Vagina (tissue), 2 donors: Measurements from ENCODE around the gene GIPC3. TPM values are rescaled to one million over a fixed set of nuclear protein-coding genes. Genes with fewer than 3 reads are reported as not detected.

ENCODE experiments used
- DNase-seq, 2 donors: peaks; one replicate each; pipeline ENCODE4 v3.0.0-alpha.2; 2017; ENCODE audit errors: extremely low spot score in 2 of 2
- H3K27ac ChIP-seq: fragments of 200-600 bp; sonication (generic); one replicate; pipeline ENCODE4 v1.5.1; 2019
- H3K27me3 ChIP-seq: fragments of 200-600 bp; sonication (generic); one replicate; pipeline ENCODE4 v1.5.1; 2019
- H3K36me3 ChIP-seq, 2 donors: fragments of 200-600 bp; sonication (generic); one replicate each; pipeline ENCODE4 v1.5.1; 2017 to 2019
- H3K4me1 ChIP-seq: fragments of 200-600 bp; sonication (generic); one replicate; pipeline ENCODE4 v1.5.1; 2019
- H3K4me3 ChIP-seq, 2 donors: fragments of 200-600 bp; sonication (generic); 1 replicate in 1 of 2; 2 replicates in 1 of 2; pipeline ENCODE4 v1.5.1; 2016 to 2019
- H3K9me3 ChIP-seq: fragments of 200-600 bp; sonication (generic); one replicate; pipeline ENCODE4 v1.5.1; 2019
- POLR2A ChIP-seq, 2 donors: fragments of 450-650 bp; IDR thresholded peaks; one replicate each; pipeline ENCODE4 v1.6.1; 2017; ENCODE audit warnings: antibody characterized with exemption in 2 of 2, mild to moderate bottlenecking in 2 of 2, moderate library complexity in 2 of 2
- POLR2AphosphoS5 ChIP-seq, 2 donors: sonication (generic); formaldehyde crosslinking; IDR thresholded peaks; one replicate each; pipeline ENCODE4 v1.9.0; 2017; ENCODE audit warnings: antibody characterized with exemption in 2 of 2, mild to moderate bottlenecking in 2 of 2, low read depth in 1 of 2; ENCODE audit not compliant: insufficient read depth in 1 of 2
- intact Hi-C: fragments of 100-400 bp; cut with DNase I; formaldehyde crosslinking; loops from one replicate; pipeline ENCODE4 v1.15.1; 2023
- total RNA-seq: library from RNA; depleted of rRNA; stranded (reverse); fragments of >200 nt; gene quantifications from one replicate; pipeline ENCODE4 v1.2.3, GENCODE V29; 2016
- TF ChIP-seq, protein P1 (sequence below), 3 experiments: fragments of 450-650 bp in 2 of 3; fragments of 200-600 bp in 1 of 3; sonication (generic) in 1 of 3; IDR thresholded peaks; one replicate each; pipeline ENCODE4 v1.5.1; 2017 to 2019; ENCODE audit warnings: antibody characterized with exemption in 3 of 3, mild to moderate bottlenecking in 2 of 3, moderate library complexity in 2 of 3

Gene GIPC3
- total RNA-seq, 1 donor from 2014 or later: 0.25 TPM

DNA sequence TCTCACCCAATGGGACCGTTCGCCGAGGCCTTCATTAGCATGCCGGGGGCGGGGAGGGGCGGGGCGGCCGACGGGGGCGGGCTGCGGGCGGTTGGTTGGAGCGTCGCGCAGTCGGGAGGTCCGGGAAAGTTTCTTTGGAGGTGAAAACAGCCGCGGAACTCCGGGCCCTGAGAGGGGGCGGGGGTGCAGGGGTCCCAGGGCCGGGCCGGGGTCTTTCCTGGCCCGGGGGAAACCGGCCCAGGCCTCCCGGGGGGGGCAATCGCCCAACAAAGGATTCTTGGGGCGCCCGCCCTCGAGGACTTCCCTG is 12.5 kb upstream of the GIPC3 start, which contains the start of gene HMG20B:
TSS of gene HMG20B (plus strand) at position 90 of the 307 bp plus-strand sequence. CDS start 366 bp downstream, outside the sequence.
- TF ChIP-seq, protein P1, sequence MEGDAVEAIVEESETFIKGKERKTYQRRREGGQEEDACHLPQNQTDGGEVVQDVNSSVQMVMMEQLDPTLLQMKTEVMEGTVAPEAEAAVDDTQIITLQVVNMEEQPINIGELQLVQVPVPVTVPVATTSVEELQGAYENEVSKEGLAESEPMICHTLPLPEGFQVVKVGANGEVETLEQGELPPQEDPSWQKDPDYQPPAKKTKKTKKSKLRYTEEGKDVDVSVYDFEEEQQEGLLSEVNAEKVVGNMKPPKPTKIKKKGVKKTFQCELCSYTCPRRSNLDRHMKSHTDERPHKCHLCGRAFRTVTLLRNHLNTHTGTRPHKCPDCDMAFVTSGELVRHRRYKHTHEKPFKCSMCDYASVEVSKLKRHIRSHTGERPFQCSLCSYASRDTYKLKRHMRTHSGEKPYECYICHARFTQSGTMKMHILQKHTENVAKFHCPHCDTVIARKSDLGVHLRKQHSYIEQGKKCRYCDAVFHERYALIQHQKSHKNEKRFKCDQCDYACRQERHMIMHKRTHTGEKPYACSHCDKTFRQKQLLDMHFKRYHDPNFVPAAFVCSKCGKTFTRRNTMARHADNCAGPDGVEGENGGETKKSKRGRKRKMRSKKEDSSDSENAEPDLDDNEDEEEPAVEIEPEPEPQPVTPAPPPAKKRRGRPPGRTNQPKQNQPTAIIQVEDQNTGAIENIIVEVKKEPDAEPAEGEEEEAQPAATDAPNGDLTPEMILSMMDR (IDR thresholded peaks at IDR 0.05): no peak
- TF ChIP-seq POLR2AphosphoS5 (IDR thresholded peaks at IDR 0.05; ENCODE audit: insufficient read depth in 1 of 2, low read depth in 1 of 2): peak; percentile 2 to 65
- peak in 1 of 2 donors; percentile 47 for TF ChIP-seq POLR2A (IDR thresholded peaks at IDR 0.05)
- Histone ChIP-seq H3K4me1 (peaks cover 34% of the 10 kb centered on the region), H3K36me3 (no peaks in the 10 kb centered on the region), H3K4me3 (peak within 1 kb of the TSS; percentile 90 to 92), H3K27ac (peak within 1 kb of the TSS; percentile 85), H3K27me3 (no peaks in the 10 kb centered on the region), H3K9me3 (no peaks in the 10 kb centered on the region)
- DNase-seq: no peak
- intact Hi-C loops: no loop called here

DNA sequence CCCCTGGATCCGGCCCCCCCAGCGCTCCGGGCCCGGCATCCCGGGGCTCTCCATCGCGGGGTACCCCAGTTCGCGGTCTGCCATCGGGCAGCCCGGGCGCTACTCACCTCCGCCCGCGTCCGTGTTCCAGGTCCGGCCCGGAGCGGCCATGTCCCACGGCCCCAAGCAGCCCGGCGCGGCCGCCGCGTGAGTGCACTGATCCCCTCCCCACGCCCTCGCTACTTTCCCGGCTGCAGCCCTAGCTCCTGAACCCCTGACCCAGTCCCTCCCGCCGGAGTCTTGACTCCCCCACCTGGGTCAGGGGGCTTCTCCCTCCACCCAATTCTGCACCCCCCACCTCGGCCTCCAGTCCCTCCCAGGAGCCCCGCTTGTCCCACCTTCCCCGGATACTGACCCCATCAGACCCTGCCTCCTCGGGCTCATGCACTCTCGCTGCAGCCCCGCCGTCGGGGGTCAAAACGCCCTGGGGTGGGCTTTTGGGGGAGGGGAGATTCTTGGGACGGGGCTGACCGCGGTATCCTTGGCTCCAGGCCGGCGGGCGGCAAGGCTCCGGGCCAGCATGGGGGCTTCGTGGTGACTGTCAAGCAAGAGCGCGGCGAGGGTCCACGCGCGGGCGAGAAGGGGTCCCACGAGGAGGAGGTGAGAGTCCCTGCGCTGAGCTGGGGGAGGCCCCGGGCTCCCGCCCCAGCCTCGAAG is 12.0 kb upstream of the GIPC3 start:
- intact Hi-C loops: no loop called here
- Histone ChIP-seq H3K27me3 (no peaks in the 10 kb centered on the region), H3K27ac (peak overlapping the region; percentile 85), H3K4me1 (peaks cover 34% of the 10 kb centered on the region), H3K9me3 (no peaks in the 10 kb centered on the region), H3K36me3 (no peaks in the 10 kb centered on the region), H3K4me3 (peak overlapping the region; percentile 90 to 92)
- TF ChIP-seq, protein P1 (IDR thresholded peaks at IDR 0.05): no peak
- no peak for TF ChIP-seq POLR2AphosphoS5 (IDR thresholded peaks at IDR 0.05; ENCODE audit: insufficient read depth in 1 of 2, low read depth in 1 of 2)
- no peak for TF ChIP-seq POLR2A (IDR thresholded peaks at IDR 0.05)
- DNase-seq: no peak

DNA sequence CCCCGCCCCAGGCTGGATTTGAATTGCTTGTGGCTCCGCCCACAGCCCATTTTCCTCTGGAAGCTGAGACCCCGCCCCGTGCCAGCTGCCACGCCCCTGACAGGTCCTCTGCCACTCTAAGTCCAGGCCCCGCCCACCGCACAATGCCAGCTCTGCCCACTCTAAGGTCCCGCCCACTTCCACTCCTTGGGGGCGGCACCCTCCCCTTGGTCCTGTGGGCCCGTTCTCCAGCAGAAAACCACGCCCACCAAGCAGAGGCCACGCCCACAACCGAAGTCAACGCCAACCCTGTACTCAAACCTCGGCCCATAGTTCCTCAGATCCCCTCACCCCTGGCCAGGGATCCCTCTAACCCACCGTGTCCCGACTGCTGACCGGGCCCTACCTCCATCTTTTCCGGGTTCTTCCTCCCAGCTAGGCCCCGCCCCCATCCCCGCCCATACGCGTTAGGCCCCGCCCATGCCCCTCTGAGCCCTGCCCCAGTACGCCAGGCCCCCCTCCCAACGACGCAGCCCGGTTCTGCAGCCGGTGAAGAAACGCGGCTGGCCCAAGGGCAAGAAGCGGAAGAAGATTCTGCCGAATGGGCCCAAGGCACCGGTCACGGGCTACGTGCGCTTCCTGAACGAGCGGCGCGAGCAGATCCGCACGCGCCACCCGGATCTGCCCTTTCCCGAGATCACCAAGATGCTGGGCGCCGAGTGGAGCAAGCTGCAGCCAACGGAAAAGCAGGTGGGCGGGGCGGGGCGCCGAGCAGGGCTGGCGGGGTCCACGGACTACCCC is 11.2 kb upstream of the GIPC3 start:
- Histone ChIP-seq H3K9me3 (no peaks in the 10 kb centered on the region), H3K4me3 (peak overlapping the region; percentile 90 to 92), H3K27ac (no peak overlapping the region), H3K4me1 (peaks cover 34% of the 10 kb centered on the region), H3K36me3 (no peaks in the 10 kb centered on the region), H3K27me3 (no peaks in the 10 kb centered on the region)
- peak in 1 of 2 donors; percentile 87 for DNase-seq
- intact Hi-C loops: no loop called here
- TF ChIP-seq, protein P1 (IDR thresholded peaks at IDR 0.05): no peak
- TF ChIP-seq POLR2A (IDR thresholded peaks at IDR 0.05) (no peak), POLR2AphosphoS5 (IDR thresholded peaks at IDR 0.05; ENCODE audit: insufficient read depth in 1 of 2, low read depth in 1 of 2) (peak in 1 of 2 donors; percentile 3)

DNA sequence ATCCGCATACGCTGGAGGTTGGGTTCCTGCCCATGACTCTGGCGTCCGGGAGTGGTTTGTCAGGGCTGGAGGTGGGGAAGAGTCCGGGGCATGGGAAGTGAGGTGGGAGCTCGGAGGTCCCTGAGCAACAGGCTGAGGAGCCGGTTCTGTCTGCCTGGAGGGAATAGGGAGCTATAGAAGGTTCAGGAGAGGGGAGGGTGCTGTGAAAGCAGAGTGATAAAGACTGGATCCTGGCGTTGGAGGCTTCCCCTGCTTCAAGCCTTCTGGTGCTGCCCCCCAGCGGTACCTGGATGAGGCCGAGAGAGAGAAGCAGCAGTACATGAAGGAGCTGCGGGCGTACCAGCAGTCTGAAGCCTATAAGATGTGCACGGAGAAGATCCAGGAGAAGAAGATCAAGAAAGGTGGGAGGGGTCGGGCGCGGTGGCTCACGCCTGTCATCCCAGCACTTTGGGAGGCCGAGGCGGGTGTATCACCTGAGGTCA is 10.0 kb upstream of the GIPC3 start:
- TF ChIP-seq, protein P1 (IDR thresholded peaks at IDR 0.05): no peak
- no peak for TF ChIP-seq POLR2AphosphoS5 (IDR thresholded peaks at IDR 0.05; ENCODE audit: insufficient read depth in 1 of 2, low read depth in 1 of 2)
- no peak for TF ChIP-seq POLR2A (IDR thresholded peaks at IDR 0.05)
- H3K27me3 ChIP-seq: no peaks in the 10 kb centered on the region
- intact Hi-C loops: loop anchor here (5.0 kb wide), 1 partner anchor 42 kb away; no protein-coding TSS in a partner anchor
- H3K4me1 ChIP-seq: peaks cover 34% of the 10 kb centered on the region
- no peak for DNase-seq
- H3K36me3 ChIP-seq: no peaks in the 10 kb centered on the region
- no peaks in the 10 kb centered on the region for H3K9me3 ChIP-seq
- H3K27ac ChIP-seq: no peak overlapping the region
- H3K4me3 ChIP-seq: no peak overlapping the region
